ENCODE measurements around the gene RTTN.

RTTN gene

GRCh38 chr18:69956665-69957620 lies 248.5 kb downstream of the RTTN start:
- no peak for TF ChIP-seq CTCF (IDR thresholded peaks at IDR 0.05; ENCODE audit: control insufficient read depth, insufficient read depth, low read depth, low read length, missing control alignments)
- no peak for DNase-seq (ENCODE audit: low read depth)
- no peak overlapping the region for H3K4me3 ChIP-seq (ENCODE audit: control insufficient read depth, low read depth, low read length)

- DNase-seq (ENCODE audit: low read depth), result peak; percentile 44
- H3K4me3 ChIP-seq (ENCODE audit: control insufficient read depth, low read depth, low read length), result no peak overlapping the region
- TF ChIP-seq CTCF (IDR thresholded peaks at IDR 0.05; ENCODE audit: control insufficient read depth, insufficient read depth, low read depth, low read length, missing control alignments), result no peak
Measured at GRCh38 chr18:69956057-69956456, 249.4 kb downstream of the RTTN start.

GRCh38 chr18:69954719-69955480 lies 250.6 kb downstream of the RTTN start:
- H3K4me3 ChIP-seq (ENCODE audit: control insufficient read depth, low read depth, low read length), result no peak overlapping the region
- TF ChIP-seq CTCF (IDR thresholded peaks at IDR 0.05; ENCODE audit: control insufficient read depth, insufficient read depth, low read depth, low read length, missing control alignments), result no peak

GRCh38 chr18:69953191-69953590 lies 252.3 kb downstream of the RTTN start:
- no peak overlapping the region for H3K4me3 ChIP-seq (ENCODE audit: control insufficient read depth, low read depth, low read length)
- DNase-seq (ENCODE audit: low read depth), result no peak
- no peak for TF ChIP-seq CTCF (IDR thresholded peaks at IDR 0.05; ENCODE audit: control insufficient read depth, insufficient read depth, low read depth, low read length, missing control alignments)

More at GRCh38 chr18:69954719-69955480, 250.6 kb downstream of the RTTN start:
- DNase-seq (ENCODE audit: low read depth), result no peak
